SW480 (cell line): Measurements from ENCODE around the gene TFAP2D.

Experiments used
- DNase-seq: peaks from one replicate; pipeline ENCODE4 v3.0.0-alpha.2; 2016; ENCODE audit warnings: low spot score

The TFAP2D gene

GRCh38 chr6:50720623-50721022 is 7.3 kb downstream of the TFAP2D start:
- DNase-seq = no peak

- DNase-seq = no peak
These were observed 8.7 kb downstream of the TFAP2D start for GRCh38 chr6:50721978-50722377.

- DNase-seq = no peak
These were observed 9.7 kb downstream of the TFAP2D start for GRCh38 chr6:50722829-50723554.

- DNase-seq = no peak
These were observed 11.2 kb downstream of the TFAP2D start for GRCh38 chr6:50724381-50725124.

- DNase-seq = no peak
These were observed 21.2 kb downstream of the TFAP2D start for GRCh38 chr6:50734488-50734887.

- DNase-seq = no peak
These were observed 28.8 kb downstream of the TFAP2D start for GRCh38 chr6:50742161-50742560.

- no peak for DNase-seq
These were observed 31.6 kb downstream of the TFAP2D start for GRCh38 chr6:50744976-50745375.

- no peak for DNase-seq
These were observed 49.5 kb downstream of the TFAP2D start for GRCh38 chr6:50762798-50763197.

- no peak for DNase-seq
These were observed 65.4 kb downstream of the TFAP2D start for GRCh38 chr6:50778696-50779095.

- no peak for DNase-seq
These were observed 67.1 kb downstream of the TFAP2D start for GRCh38 chr6:50780382-50780781.

GRCh38 chr6:50785921-50786320 is 72.6 kb downstream of the TFAP2D start:
- DNase-seq = no peak

- DNase-seq = peak; percentile 27
These were observed 78.7 kb downstream of the TFAP2D start for GRCh38 chr6:50791900-50792508.

GRCh38 chr6:50792771-50793170 is 79.4 kb downstream of the TFAP2D start:
- no peak for DNase-seq

GRCh38 chr6:50795574-50795973 is 82.2 kb downstream of the TFAP2D start:
- DNase-seq = no peak

GRCh38 chr6:50804283-50804682 is 91.0 kb downstream of the TFAP2D start:
- DNase-seq = no peak

GRCh38 chr6:50807035-50807434 is 93.7 kb downstream of the TFAP2D start:
- no peak for DNase-seq

- no peak for DNase-seq
These were observed 102.2 kb downstream of the TFAP2D start for GRCh38 chr6:50815436-50816114.

- peak; percentile 54 for DNase-seq
These were observed 102.9 kb downstream of the TFAP2D start for GRCh38 chr6:50816115-50816675.

- no peak for DNase-seq
These were observed 103.8 kb downstream of the TFAP2D start for GRCh38 chr6:50816947-50817645.

- DNase-seq = no peak
These were observed 104.3 kb downstream of the TFAP2D start for GRCh38 chr6:50817646-50817950.

GRCh38 chr6:50818020-50818419 is 104.7 kb downstream of the TFAP2D start:
- DNase-seq = no peak

GRCh38 chr6:50818673-50819072 is 105.3 kb downstream of the TFAP2D start, which contains the start of gene TFAP2B:
TFAP2B (plus strand) TSS chr6:50818871; CDS start chr6:50818892, 21 bp downstream.
- DNase-seq = no peak
